Cardiac fibroblast (primary cell): ENCODE data around the gene KIF1C.

Source experiments
- DNase-seq, 2 donors: peaks; one replicate each; pipeline versions ENCODE4 v3.0.0 to v3.0.0-alpha.2; 2010; ENCODE audit warnings: low read depth in 2 of 2
- H3K4me3 ChIP-seq, 2 donors: replicated peaks in 1 of 2; 1 replicate in 1 of 2; 2 replicates in 1 of 2; pipeline ENCODE4 v1.5.1; 2011; ENCODE audit warnings: low read depth in 2 of 2, low read length in 2 of 2, mild to moderate bottlenecking in 2 of 2, moderate library complexity in 1 of 2
- CTCF ChIP-seq: IDR thresholded peaks from one replicate; pipeline ENCODE4 v1.5.1; 2011; ENCODE audit warnings: low read depth, mild to moderate bottlenecking, low read length, inconsistent platforms

Gene KIF1C

GRCh38 chr17:4960279-4960922 is 37.3 kb upstream of the KIF1C start:
- DNase-seq, result no peak
- no peak overlapping the region for H3K4me3 ChIP-seq
- TF ChIP-seq CTCF, result no peak

- no peak overlapping the region for H3K4me3 ChIP-seq
- no peak for DNase-seq
- TF ChIP-seq CTCF, result no peak
Observed at GRCh38 chr17:4965311-4965986, 32.3 kb upstream of the KIF1C start.

GRCh38 chr17:4966844-4967538 is 30.8 kb upstream of the KIF1C start:
- peak overlapping the region; percentile 68 to 71 for H3K4me3 ChIP-seq
- no peak for TF ChIP-seq CTCF
- peak; percentile 100 for DNase-seq

- peak within 1 kb of the TSS; percentile 68 to 71 for H3K4me3 ChIP-seq
- peak; percentile 99 for DNase-seq
- TF ChIP-seq CTCF, result no peak
Observed at GRCh38 chr17:4967539-4968485, 29.9 kb upstream of the KIF1C start, which contains the start of gene SPAG7. Gene SPAG7, minus strand, starts transcription at chr17:4967817. Its CDS starts 13 bp downstream, at chr17:4967804.

GRCh38 chr17:4968486-4969046 is 29.2 kb upstream of the KIF1C start:
- TF ChIP-seq CTCF, result no peak
- no peak for DNase-seq
- H3K4me3 ChIP-seq, result peak overlapping the region; percentile 68 to 71

- H3K4me3 ChIP-seq, result peak overlapping the region; percentile 68 to 71
- peak; percentile 90 to 95 for DNase-seq
- TF ChIP-seq CTCF, result no peak
Observed at GRCh38 chr17:4969047-4969550, 28.7 kb upstream of the KIF1C start.
